PC-9 (cell line): ENCODE data around the gene GPR4.

Experiments used
- EZH2 ChIP-seq: fragments of 200-600 bp; sonication (generic); IDR thresholded peaks from 2 replicates; pipeline ENCODE4 v1.8.0; 2017; ENCODE audit warnings: antibody characterized with exemption, low read depth
- TF ChIP-seq, protein P1 (sequence below): fragments of 200-600 bp; sonication (generic); conservative IDR thresholded peaks from 2 replicates; pipeline ENCODE4 v1.6.1; 2017; ENCODE audit warnings: mixed run types, antibody characterized with exemption, mild to moderate bottlenecking, moderate library complexity

DNA sequence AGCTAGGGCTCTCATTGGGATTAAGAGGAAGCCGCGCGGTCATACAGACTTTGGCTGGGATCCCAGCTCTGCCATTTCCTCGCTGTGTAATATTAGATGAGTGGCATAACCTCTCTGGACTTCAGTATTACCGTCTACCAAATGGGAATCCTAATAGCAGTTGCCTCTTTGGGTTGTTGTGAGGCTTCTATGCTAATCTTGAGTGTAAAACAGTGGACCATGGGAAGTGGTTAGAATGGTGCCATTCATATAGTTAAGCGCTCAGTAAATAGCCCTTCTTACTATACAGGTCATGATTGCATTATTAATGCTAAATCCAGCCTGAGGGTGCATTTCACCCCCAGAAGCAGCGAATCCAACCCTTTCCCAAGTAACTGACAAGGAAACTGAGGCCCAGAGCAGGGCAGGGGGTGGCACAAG, 16.8 kb downstream of the GPR4 start:
- TF ChIP-seq, protein P1, sequence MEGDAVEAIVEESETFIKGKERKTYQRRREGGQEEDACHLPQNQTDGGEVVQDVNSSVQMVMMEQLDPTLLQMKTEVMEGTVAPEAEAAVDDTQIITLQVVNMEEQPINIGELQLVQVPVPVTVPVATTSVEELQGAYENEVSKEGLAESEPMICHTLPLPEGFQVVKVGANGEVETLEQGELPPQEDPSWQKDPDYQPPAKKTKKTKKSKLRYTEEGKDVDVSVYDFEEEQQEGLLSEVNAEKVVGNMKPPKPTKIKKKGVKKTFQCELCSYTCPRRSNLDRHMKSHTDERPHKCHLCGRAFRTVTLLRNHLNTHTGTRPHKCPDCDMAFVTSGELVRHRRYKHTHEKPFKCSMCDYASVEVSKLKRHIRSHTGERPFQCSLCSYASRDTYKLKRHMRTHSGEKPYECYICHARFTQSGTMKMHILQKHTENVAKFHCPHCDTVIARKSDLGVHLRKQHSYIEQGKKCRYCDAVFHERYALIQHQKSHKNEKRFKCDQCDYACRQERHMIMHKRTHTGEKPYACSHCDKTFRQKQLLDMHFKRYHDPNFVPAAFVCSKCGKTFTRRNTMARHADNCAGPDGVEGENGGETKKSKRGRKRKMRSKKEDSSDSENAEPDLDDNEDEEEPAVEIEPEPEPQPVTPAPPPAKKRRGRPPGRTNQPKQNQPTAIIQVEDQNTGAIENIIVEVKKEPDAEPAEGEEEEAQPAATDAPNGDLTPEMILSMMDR: no peak
- TF ChIP-seq EZH2: no peak
